Activated gamma-delta T cell (primary cell): ENCODE results near the gene NAT8L.

ENCODE experiments used
- DNase-seq: peaks from one replicate; lab custom pipeline; 2025; lab: John Stamatoyannopoulos, UW

Gene NAT8L

DNA sequence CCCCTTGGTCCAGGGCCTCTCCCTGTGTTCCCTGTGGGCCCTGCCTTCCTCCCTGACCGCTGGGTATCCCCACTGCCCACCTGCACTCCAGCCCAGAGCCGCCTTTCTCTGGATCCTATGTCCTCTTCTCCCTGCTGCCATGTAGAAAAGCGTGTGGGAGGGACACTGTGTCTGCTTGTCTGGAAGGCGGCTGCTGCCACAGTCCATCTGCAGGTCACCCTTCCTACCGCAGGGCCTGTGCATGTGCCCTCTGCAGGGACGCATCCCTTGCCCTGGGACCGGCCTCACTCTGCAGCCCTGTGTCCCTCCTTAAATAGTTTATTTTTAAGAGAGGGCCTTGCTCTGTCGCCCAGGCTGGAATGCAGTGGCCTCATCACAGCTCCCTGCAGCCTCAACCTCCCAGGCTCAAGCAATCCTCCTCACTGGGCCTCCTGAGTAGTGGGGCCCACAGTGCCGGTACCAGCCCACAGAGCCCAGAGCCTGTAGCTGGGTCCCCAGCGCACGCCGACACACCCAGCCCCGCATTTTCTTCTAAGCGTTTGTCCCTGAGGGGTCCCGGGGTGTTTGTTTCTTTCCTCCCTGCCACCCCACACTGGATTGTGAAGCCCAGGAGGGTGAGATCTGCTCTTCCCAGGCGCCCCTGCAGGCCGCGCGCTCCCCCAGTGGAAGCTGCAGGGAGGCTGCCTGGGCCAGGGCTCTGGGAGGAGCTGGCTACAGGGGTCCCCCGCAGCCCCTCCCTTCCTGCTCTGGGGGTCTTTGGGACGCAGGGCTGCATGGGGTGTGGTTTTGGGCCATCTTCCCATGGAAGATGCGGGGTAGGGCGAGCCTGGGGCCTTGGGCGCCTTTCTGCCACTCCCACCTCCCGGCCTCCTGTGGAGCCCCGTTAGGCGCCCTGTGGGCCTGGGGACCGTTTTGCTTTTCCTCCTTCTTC, 12.8 kb upstream of the NAT8L start:
- DNase-seq: no peak

GRCh38 chr4:2047031-2047660, 12.0 kb upstream of the NAT8L start:
- no peak for DNase-seq

DNA sequence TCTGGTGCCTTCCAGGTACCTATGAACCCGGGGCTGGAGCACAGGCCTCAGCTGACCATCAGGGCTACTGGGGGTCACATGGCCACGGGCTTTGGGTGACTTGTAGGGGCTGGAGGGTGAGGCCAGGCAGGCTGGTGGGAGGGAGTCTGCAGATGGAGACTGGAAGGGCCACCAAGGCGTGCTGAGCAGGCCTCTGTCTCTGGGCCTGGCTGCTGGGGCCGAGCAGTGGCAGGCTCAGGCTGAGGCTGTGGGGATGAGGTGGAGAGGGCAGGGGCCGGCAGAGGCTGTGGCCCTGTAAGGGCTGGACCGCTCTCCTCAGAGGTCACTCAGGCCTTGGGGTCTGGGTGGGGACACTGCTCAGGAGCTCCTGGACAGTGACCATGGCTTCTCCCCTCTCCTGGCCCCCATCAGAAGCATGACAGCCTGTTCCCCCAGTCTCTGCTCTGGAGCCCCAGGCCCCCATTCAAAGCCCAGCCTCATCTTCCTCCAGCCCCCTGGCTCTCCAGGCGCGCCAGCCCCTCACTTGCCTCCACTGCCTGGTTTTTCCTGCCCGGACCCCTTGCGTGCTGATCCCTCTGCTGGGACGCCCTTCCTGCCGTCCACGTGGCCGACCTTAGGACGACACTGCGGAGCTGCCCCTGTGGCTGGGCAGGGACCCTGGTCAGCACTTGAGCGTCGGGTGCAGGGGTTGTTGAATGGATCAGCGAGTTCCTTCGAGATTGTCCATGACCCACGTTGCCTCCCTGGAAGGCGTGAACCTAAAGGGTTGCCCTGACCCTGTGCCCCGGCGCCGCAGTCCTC, 11.1 kb upstream of the NAT8L start:
- no peak for DNase-seq

- no peak for DNase-seq
These were observed 10.3 kb upstream of the NAT8L start for GRCh38 chr4:2048831-2049230.

DNA sequence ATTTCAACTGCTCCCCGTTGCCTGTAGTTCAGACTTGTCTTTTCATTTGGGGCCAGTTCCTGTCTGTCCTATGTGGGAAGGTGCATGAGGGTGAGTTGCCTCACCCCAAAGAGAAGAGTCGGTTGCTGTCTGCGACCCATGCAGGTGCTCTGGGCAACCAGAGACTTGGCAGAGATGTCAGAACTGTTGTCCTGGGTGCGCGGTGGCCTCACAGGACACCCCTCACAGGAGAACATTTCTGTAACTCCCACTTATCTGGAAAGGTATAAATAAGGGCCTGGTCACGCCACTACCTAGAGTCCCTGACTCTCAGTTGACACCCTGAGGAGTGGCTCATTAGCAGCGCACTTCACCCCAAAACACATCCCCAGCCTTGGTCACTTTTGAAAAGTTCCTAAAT, 9.7 kb upstream of the NAT8L start:
- no peak for DNase-seq

GRCh38 chr4:2049811-2050210, 9.3 kb upstream of the NAT8L start:
- no peak for DNase-seq

DNA sequence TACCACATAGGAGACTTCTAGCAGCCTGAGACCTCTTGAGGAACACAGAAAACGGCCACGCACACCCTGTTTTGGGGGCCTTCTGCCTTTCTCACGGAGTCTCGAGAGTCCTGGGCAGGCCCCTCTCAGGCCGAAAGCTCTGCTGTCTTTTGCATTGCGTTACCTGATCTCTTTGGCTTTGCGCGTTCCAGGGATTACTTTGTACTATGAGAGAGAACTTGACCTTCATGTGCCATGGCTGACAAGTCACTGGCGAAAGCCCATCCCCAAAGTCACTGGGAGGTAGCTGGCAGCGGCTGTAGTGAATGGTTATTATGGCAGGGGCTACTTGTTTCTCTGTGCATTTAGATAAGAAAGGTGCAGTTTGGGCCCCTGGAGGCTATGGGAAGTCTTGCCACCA, 8.0 kb upstream of the NAT8L start:
- no peak for DNase-seq

DNA sequence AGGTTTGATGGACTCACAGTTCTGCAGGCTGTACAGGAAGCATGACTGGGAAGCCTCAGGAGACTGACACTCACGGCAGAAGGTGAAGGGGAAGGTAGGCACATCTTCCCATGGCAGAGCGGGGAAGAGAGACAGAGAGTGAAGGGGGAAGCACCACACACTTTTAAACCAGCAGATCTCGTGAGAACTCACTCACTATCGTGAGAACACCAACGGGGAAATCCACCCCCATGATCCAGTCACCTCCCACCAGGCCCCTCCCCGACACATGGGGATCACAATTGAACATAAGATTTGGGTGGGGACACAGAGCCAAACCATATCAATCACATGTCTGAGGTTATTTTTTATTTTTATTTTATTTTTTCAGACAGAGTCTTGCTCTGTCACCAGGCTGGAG, 4.9 kb upstream of the NAT8L start:
- DNase-seq: no peak

DNA sequence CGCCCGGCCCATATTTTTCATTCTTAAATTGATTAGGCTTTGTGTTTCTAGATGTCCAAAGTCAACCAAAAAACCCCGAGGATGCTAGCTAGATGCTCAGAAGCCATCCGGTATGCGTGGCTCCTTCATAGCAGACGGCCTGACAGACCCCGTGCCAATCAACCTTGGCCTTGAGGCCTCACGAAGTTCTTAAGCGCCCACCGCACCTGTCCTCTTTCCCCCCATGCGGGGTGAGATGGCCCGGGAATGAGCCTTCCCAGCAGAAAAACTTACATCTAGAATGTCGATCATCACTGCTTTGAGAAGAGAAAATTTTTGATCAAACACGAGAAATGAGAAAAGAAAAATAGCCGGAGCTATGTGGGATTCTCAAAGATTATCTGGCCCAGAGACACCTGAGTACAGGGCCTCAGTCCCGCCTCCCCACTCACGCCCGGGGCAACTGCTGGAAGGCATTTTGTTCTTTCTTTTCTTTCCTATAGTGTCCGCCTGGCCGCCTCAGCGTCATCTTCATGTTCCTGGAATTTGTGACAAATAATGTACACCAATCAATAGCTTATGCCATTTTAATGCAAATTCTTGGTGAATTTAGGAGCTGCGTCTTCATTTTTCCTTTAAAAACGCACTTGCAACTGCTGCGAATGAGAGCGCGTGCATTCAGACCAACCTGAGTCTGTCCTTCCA, 1.6 kb upstream of the NAT8L start:
- DNase-seq: no peak

DNA sequence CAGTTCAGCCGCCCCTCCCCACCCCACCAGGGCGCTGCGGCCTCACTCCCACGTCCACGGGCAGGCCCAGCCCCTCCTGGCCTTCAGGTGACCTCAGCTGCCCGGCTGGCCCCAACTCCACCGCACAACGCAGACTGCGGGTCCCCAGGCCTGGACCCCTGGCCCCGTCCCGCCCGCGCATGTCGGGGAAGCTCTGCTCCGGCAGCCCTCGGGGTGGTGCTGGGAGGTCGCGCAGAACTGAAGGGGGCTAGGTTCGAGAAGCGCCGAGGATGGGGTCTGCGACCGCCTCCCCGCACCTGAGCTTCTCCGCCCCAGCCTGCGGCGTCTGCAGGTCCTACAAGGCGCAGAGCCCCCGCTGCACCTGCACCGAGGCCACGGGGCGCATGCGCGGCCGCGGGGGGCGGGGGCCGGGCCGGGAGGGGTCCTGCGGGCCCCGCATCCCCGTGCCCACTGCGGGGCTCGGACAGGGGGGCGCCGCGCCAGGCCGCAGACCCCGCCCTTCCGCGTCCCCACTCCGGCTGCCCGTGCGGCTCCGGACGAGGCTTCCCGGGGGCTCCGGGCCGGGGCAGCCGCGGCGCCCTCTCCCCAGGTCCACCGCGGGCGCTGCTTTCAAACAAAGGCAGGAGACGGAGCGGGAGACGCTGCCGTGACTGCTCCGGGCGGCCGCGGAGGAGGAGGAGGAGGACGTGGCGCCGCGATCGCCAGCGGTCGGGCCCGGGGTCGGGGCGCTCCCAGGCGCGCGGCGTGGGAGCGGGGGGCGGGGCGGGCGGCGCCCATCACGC, 672 bp upstream of the NAT8L start:
- no peak for DNase-seq

DNA sequence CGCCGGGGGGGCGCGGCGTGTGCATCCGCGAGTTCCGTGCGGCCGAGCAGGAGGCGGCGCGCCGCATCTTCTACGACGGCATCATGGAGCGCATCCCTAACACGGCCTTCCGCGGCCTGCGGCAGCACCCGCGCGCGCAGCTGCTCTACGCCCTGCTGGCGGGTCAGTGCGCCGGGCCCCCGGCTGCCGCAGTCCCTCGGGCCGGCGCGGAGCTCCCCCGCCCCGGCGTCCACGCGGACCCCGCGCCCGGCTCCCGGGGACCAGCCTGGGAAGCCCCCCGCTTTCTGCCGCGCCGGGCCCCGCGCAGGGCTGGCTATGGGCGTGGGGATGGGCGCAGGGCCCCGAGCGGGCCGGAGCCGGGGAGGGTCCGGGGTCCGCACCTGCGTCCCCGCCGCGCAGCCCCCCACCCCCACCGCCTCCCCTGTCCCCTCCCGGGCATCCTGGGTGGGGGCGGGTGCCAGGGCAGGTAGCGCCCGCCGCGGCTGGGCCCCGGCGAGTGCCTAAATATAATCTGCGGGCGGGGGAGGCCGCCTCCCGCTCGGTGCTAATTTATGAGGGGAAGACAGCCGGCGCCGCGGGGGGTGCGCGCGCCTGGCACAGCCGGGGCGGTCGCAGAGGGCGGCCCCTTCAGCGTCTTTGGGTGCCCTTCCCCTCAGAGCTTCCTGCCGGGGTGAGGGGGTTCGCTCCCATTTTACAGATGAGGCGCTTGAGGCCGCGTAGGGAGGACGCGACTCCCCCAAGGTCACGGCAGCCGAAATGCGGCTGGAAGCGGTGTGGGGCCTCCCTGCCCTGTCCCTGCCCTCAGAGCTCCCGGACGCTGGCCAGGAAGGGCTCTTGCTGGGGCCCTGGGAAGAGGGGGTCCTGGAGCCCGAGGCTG, 837 bp downstream of the NAT8L start:
- no peak for DNase-seq

GRCh38 chr4:2060611-2061185, 1.6 kb downstream of the NAT8L start:
- no peak for DNase-seq

GRCh38 chr4:2061186-2062131, 2.3 kb downstream of the NAT8L start:
- DNase-seq: no peak

- DNase-seq: no peak
These were observed 3.2 kb downstream of the NAT8L start for GRCh38 chr4:2062168-2062807.

- no peak for DNase-seq
These were observed 3.8 kb downstream of the NAT8L start for GRCh38 chr4:2062808-2063524.

DNA sequence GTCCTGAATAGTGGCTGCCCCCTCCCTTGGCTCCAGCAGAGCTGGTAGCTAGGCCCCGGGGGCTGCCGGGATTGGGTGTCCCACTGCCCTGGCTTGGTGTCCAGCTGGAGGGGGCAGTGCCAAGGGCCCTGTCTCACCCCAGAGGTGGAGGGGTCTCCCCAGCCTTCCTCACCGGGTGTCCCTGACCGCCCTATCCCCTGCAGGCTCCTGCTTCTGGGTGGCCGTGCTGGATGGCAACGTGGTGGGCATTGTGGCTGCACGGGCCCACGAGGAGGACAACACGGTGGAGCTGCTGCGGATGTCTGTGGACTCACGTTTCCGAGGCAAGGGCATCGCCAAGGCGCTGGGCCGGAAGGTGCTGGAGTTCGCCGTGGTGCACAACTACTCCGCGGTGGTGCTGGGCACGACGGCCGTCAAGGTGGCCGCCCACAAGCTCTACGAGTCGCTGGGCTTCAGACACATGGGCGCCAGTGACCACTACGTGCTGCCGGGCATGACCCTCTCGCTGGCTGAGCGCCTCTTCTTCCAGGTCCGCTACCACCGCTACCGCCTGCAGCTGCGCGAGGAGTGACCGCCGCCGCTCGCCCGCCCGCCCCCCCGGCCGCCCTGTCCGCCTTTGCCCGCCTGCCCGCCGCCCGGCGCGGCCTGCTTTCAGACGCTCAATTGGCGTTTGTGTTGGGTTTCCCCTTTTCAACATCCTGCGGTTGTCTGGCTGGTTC, 4.6 kb downstream of the NAT8L start:
- no peak for DNase-seq
